ENCODE measurements around the gene MSH5. TPM values are rescaled to one million over a fixed set of nuclear protein-coding genes. Genes with fewer than 3 reads are reported as not detected.
A peak's percentile ranks its signal among the peaks of the same experiment; 100 is the strongest.
"Not testable (repeated sequence)": the region's sequence is repeated elsewhere in the genome, so short reads cannot be mapped to it uniquely, and the experiment has no call there.

Gene MSH5
- total RNA-seq, 1 donor from 2014 or later: 27.8 TPM

DNA sequence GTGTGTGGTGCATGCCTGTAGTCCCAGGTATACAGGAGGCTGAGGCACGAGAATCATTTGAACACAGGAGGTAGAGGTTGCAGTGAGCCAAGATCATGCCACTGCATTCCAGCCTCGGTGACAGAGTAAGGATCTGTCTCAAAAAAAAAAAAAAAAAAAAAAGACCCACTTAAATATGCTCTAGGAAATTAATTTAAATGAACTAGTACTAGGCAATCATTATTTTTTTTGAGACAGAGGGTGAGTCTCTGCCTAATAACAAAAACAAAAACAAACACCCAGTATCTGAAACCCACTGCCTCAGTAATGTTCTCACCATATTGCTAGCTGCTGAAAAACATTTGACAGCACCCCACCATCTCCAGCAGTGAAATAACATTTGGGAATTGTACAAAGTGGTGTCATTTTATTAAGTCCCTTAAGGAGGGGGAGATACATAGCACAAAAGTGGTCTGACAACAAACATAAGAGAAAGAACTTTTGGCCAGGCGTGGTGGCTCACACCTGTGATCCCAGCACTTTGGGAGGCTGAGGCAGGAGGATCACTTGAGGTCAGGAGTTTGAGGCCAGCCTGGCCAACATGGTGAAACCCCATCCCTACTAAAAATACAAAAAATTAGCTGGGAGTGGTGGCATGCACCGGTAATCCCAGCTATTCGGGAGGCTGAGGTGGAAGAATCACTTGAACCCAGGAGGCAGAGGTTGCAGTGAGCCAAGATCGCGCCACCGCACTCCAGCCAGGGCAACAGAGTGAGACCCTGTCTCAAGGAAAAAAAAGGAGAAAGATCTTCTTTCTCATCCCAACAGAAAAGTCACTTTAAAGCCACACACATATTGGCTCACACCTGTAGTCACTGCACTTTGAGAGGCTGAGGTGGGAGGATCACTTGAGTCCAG, 61.5 kb downstream of the MSH5 start:
- DNase-seq (ENCODE audit: low spot score): not testable (repeated sequence)

DNA sequence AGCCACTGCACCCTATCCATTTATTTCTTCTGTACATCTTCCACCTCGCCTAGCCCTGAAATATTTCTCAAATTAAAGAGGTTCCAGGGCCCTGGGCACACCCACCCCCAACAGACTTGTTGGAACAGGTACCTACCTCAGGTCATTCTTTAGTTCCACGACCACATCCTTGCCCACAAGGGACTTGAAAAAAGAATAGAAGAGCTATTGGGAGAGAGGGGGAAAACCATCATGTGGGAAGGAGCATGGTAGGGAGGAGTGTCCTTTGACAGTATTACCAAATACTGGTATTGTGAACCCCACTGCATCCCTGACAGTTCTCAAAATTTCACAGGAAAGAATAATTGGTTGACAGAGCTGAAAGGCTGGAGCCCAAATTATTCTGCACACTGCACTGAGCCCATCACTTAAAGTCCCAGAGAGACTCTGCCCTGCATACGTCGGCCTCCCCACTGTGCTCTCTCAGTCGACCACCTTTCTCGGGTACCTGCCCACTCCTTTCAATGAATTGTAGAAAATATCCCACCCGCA, 66.2 kb downstream of the MSH5 start:
- DNase-seq (ENCODE audit: low spot score): no peak

DNA sequence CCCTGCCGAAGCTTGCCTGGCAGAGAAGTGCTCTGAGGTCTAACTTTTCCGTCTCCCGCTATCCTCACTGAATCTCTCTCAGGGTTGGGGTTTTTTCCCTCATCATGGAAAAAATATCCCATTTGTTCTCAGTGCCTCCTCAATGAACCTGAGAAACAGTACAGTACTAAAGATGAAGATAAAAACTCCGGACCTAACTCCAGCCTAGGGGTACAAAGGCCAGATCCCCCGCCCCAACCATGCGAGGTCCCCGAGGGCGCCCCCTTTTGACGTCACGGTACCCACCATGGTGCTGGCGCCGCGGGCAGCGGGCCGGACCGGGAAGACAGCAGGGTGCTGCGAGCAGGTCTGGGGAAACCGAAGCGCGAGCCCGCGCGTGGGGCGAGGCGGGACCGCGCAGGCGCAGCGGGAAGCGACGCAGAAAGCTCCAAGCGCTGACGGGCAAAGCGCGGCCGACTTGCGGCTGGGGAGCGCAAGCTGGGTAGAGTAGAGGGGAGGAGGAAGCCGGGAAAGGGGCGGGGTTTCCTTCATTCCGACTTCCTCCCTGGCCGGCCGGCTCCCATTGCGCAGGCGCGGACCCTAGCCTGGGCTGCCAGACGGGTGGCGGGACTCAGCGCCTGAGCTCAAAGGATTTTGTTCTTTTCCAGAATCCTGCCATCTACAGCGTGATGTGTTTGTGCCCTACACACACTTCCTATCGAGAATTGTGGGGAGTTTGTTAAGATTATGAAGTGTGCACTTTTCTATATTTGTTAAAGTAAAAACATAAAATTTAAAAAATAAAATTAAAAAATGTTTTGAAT, 66.9 kb downstream of the MSH5 start, which contains the start of gene LSM2:
TSS of gene LSM2 (minus strand) at position 497 of the 803 bp plus-strand sequence. CDS start at position 288, 209 bp downstream.
- DNase-seq (ENCODE audit: low spot score): peak; percentile 97

DNA sequence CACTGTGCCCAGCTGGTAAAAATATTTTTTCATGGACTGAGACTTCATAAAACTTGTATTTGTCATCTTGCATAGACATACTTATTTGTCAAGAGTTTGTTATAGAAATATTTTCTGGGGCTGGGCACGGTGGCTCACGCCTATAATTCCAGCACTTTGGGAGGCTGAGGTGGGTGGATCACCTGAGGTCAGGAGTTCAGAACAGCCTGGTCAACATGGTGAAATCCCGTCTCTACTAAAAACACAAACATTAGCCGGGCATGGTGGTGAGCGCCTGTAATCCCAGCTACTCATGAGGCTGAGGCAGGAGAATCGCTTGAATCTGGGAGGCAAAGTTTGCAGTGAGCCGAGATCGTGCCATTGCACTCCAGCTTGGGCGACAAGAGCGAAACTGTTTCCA, 68.8 kb downstream of the MSH5 start:
- DNase-seq (ENCODE audit: low spot score): not testable (repeated sequence)

GRCh38 chr6:31811645-31812044, 71.8 kb downstream of the MSH5 start:
- DNase-seq (ENCODE audit: low spot score): no peak

Other genes starting within 250 kb of the MSH5 start
- gene MICB, start 241.9 kb upstream of the MSH5 start, total RNA-seq: 2.9 TPM
- gene MCCD1, start 211.0 kb upstream of the MSH5 start, total RNA-seq: not detected
- 368 TPM for gene DDX39B, start 198.0 kb upstream of the MSH5 start, total RNA-seq
- 0.65 TPM for gene ATP6V1G2, start 193.4 kb upstream of the MSH5 start, total RNA-seq
- 21.9 TPM for gene NFKBIL1, start 192.4 kb upstream of the MSH5 start, total RNA-seq
- not detected for gene LTA, start 167.7 kb upstream of the MSH5 start, total RNA-seq
- 0.36 TPM for gene TNF, start 164.4 kb upstream of the MSH5 start, total RNA-seq
- 0.42 TPM for gene LTB, start 157.6 kb upstream of the MSH5 start, total RNA-seq
- 6.7 TPM for gene LST1, start 153.7 kb upstream of the MSH5 start, total RNA-seq
- not detected for gene NCR3, start 147.0 kb upstream of the MSH5 start, total RNA-seq
- 6.7 TPM for gene AIF1, start 124.8 kb upstream of the MSH5 start, total RNA-seq
- gene PRRC2A, start 119.3 kb upstream of the MSH5 start, total RNA-seq: 186 TPM
- gene BAG6, start 87.3 kb upstream of the MSH5 start, total RNA-seq: 234 TPM
- gene APOM, start 84.1 kb upstream of the MSH5 start, total RNA-seq: 2.4 TPM
- gene C6orf47, start 79.2 kb upstream of the MSH5 start, total RNA-seq: 21.5 TPM
- gene GPANK1, start 75.0 kb upstream of the MSH5 start, total RNA-seq: 15.3 TPM
- gene CSNK2B, start 73.9 kb upstream of the MSH5 start, total RNA-seq: 149 TPM
- 20.6 TPM for gene LY6G5B, start 70.0 kb upstream of the MSH5 start, total RNA-seq
- 3.0 TPM for gene LY6G5C, start 58.9 kb upstream of the MSH5 start, total RNA-seq
- 44.5 TPM for gene ABHD16A, start 36.7 kb upstream of the MSH5 start, total RNA-seq
- not detected for gene LY6G6F, start 33.1 kb upstream of the MSH5 start, total RNA-seq
- not detected for gene LY6G6D, start 24.7 kb upstream of the MSH5 start, total RNA-seq
- gene LY6G6C, start 18.3 kb upstream of the MSH5 start, total RNA-seq: not detected
- 0.26 TPM for gene MPIG6B, start 16.6 kb upstream of the MSH5 start, total RNA-seq
- gene DDAH2, start 10.7 kb upstream of the MSH5 start, total RNA-seq: 33.3 TPM
- 276 TPM for gene CLIC1, start 3.5 kb upstream of the MSH5 start, total RNA-seq
- gene SAPCD1, start 22.7 kb downstream of the MSH5 start, total RNA-seq: 2.8 TPM
- gene VWA7, start 37.3 kb downstream of the MSH5 start, total RNA-seq: 5.5 TPM
- gene VARS1, start 55.7 kb downstream of the MSH5 start, total RNA-seq: 105 TPM
- gene LSM2, start 67.0 kb downstream of the MSH5 start, total RNA-seq: 35.6 TPM
- 1.7 TPM for gene HSPA1L, start 75.3 kb downstream of the MSH5 start, total RNA-seq
- gene HSPA1A, start 75.5 kb downstream of the MSH5 start, total RNA-seq: 191 TPM
- gene HSPA1B, start 87.7 kb downstream of the MSH5 start, total RNA-seq: 163 TPM
- 29.2 TPM for gene NEU1, start 122.8 kb downstream of the MSH5 start, total RNA-seq
- 79.8 TPM for gene SLC44A4, start 139.0 kb downstream of the MSH5 start, total RNA-seq
- 53.4 TPM for gene EHMT2, start 157.7 kb downstream of the MSH5 start, total RNA-seq
- gene ZBTB12, start 162.1 kb downstream of the MSH5 start, total RNA-seq: 6.4 TPM
- 17.1 TPM for gene C2, start 187.7 kb downstream of the MSH5 start, total RNA-seq
- 41.4 TPM for gene CFB, start 206.1 kb downstream of the MSH5 start, total RNA-seq
- 59.6 TPM for gene NELFE, start 219.0 kb downstream of the MSH5 start, total RNA-seq
- gene SKIC2, start 219.2 kb downstream of the MSH5 start, total RNA-seq: 73.7 TPM
- 29.3 TPM for gene DXO, start 232.1 kb downstream of the MSH5 start, total RNA-seq
- 71.1 TPM for gene C4A, start 242.1 kb downstream of the MSH5 start, total RNA-seq

Measured in ureter (tissue), 1 donor.